Endothelial cell of umbilical vein (primary cell): ENCODE measurements around the gene CD2AP. TPM values are rescaled to one million over a fixed set of nuclear protein-coding genes. Genes with fewer than 3 reads are reported as not detected.

Source experiments
- BruUV-seq: library from RNA; stranded (reverse); fragments of 400-500 nt; replicated peaks from 2 replicates; lab custom pipeline; 2021; lab: Mats Ljungman, UMichigan
- CTCF ChIA-PET: fragments of 300-600, 350-600 bp; sonication (Branson Sonifier 250); formaldehyde crosslinking; loops from one replicate; lab custom pipeline; 2021; ENCODE audit warnings: antibody characterized with exemption, inconsistent platforms; lab: Charles Lee
- POLR2A ChIA-PET: fragments of 300-600, 350-600 bp; sonication (Branson Sonifier 250); formaldehyde crosslinking; loops from one replicate; lab custom pipeline; 2021; ENCODE audit warnings: antibody characterized with exemption, inconsistent platforms; lab: Charles Lee
- DNase-seq: peaks from one replicate; pipeline ENCODE4 v3.0.0-alpha.2; 2011; ENCODE audit warnings: low read depth, low spot score
- FAIRE-seq: peaks from 2 replicates; lab custom pipeline; 2011; peaks lifted over from hg19 to GRCh38; lab: Jason Lieb, UNC
- H2AFZ ChIP-seq: 2 replicates; pipeline ENCODE4 v1.6.0; 2012; ENCODE audit warnings: low read depth, low read length, control low read depth, inconsistent platforms
- H3K27ac ChIP-seq: 2 replicates; pipeline ENCODE4 v1.5.1; 2011; ENCODE audit warnings: low read depth, mild to moderate bottlenecking, control low read depth, low read length, moderate library complexity; ENCODE audit not compliant: insufficient read depth
- H3K27me3 ChIP-seq, 2 experiments: 2 replicates each; pipeline versions ENCODE4 v1.6.0 to v1.6.1; 2011; ENCODE audit warnings: low read length in 2 of 2, mixed read lengths in 1 of 2; ENCODE audit not compliant: control insufficient read depth in 2 of 2, insufficient read depth in 2 of 2
- H3K36me3 ChIP-seq, 2 experiments: 2 replicates in 1 of 2; 3 replicates in 1 of 2; pipeline ENCODE4 v1.5.1; 2011; ENCODE audit warnings: low read length in 2 of 2, mild to moderate bottlenecking in 1 of 2, moderate library complexity in 1 of 2; ENCODE audit not compliant: control insufficient read depth in 2 of 2, insufficient read depth in 2 of 2; ENCODE audit errors: extremely low read depth in 1 of 2
- H3K4me1 ChIP-seq: 3 replicates; pipeline ENCODE4 v1.5.1; 2011; ENCODE audit warnings: mild to moderate bottlenecking, low read length; ENCODE audit not compliant: control insufficient read depth, insufficient read depth; ENCODE audit errors: extremely low read depth
- H3K4me2 ChIP-seq: 2 replicates; pipeline ENCODE4 v1.6.1; 2011; ENCODE audit warnings: low read length, control low read depth, mixed read lengths; ENCODE audit not compliant: insufficient read depth
- H3K4me3 ChIP-seq, 3 experiments: fragments of 200-600 bp in 1 of 3; sonication (generic), shearing (Covaris generic) in 1 of 3; replicated peaks in 1 of 3; 2 replicates each; pipeline ENCODE4 v1.5.1; 2011 to 2016; ENCODE audit warnings: control low read depth in 3 of 3, low read length in 3 of 3, mild to moderate bottlenecking in 2 of 3, inconsistent platforms in 1 of 3, low read depth in 1 of 3, moderate library complexity in 1 of 3; ENCODE audit not compliant: insufficient read depth in 1 of 3
- H3K79me2 ChIP-seq: 2 replicates; pipeline ENCODE4 v1.6.0; 2012; ENCODE audit warnings: low read length, inconsistent platforms; ENCODE audit not compliant: control insufficient read depth, insufficient read depth
- H3K9ac ChIP-seq: replicated peaks from 2 replicates; pipeline ENCODE3; 2011; ENCODE audit warnings: low read length, control low read depth; ENCODE audit not compliant: insufficient read depth; ENCODE audit errors: extremely low read depth
- H3K9me1 ChIP-seq: replicated peaks from 3 replicates; pipeline ENCODE4 v1.6.0; 2011; ENCODE audit warnings: mild to moderate bottlenecking, low read length; ENCODE audit not compliant: control insufficient read depth, insufficient read depth; ENCODE audit errors: extremely low read depth
- H3K9me3 ChIP-seq: replicated peaks from 2 replicates; pipeline ENCODE4 v1.5.1; 2012; ENCODE audit warnings: low read length, inconsistent platforms; ENCODE audit not compliant: control insufficient read depth, insufficient read depth
- H4K20me1 ChIP-seq: replicated peaks from 2 replicates; pipeline ENCODE3; 2011; ENCODE audit warnings: mild to moderate bottlenecking, low read length; ENCODE audit not compliant: control insufficient read depth, insufficient read depth; ENCODE audit errors: extremely low read depth
- CTCF ChIP-seq, 2 donors: IDR thresholded peaks; 1 replicate in 1 of 2; 2 replicates in 1 of 2; pipeline ENCODE4 v1.5.1; 2011; ENCODE audit warnings: low read length in 2 of 2, mild to moderate bottlenecking in 2 of 2, moderate library complexity in 2 of 2, control low read depth in 1 of 2, inconsistent platforms in 1 of 2, low read depth in 1 of 2; ENCODE audit not compliant: insufficient read depth in 1 of 2; ENCODE audit errors: extremely low read depth in 1 of 2
- EZH2 ChIP-seq: IDR thresholded peaks from 2 replicates; pipeline ENCODE4 v1.6.1; 2012; ENCODE audit warnings: borderline replicate concordance, low read depth, mild to moderate bottlenecking, moderate library complexity, low read length, inconsistent platforms; ENCODE audit not compliant: severe bottlenecking
- FOS ChIP-seq: IDR thresholded peaks from 2 replicates; pipeline ENCODE4 v1.6.1; 2011; ENCODE audit warnings: mild to moderate bottlenecking, low read length, moderate library complexity, borderline replicate concordance; ENCODE audit not compliant: insufficient read depth
- GATA2 ChIP-seq: IDR thresholded peaks from 2 replicates; pipeline ENCODE4 v1.7.0; 2011; ENCODE audit warnings: low read depth, mild to moderate bottlenecking, moderate library complexity, mixed read lengths, low read length; ENCODE audit not compliant: insufficient read length, insufficient read depth
- JUN ChIP-seq: IDR thresholded peaks from 2 replicates; pipeline ENCODE4 v1.6.1; 2011; ENCODE audit warnings: borderline replicate concordance, low read depth; ENCODE audit not compliant: insufficient read length, insufficient read depth
- MAX ChIP-seq: IDR thresholded peaks from 2 replicates; pipeline ENCODE4 v1.6.1; 2011; ENCODE audit not compliant: insufficient read depth, insufficient read length
- MYC ChIP-seq: IDR thresholded peaks from one replicate; pipeline ENCODE4 v1.6.1; 2011; ENCODE audit warnings: mild to moderate bottlenecking, low read depth, low read length
- POLR2A ChIP-seq: IDR thresholded peaks from 2 replicates; pipeline ENCODE4 v1.6.1; 2012; ENCODE audit warnings: low read depth, mild to moderate bottlenecking, control low read depth, low read length
- POLR2AphosphoS5 ChIP-seq: IDR thresholded peaks from 2 replicates; pipeline ENCODE4 v1.6.1; 2012; ENCODE audit warnings: low read depth, mild to moderate bottlenecking, control low read depth, low read length, moderate library complexity; ENCODE audit not compliant: insufficient read depth
- dilution Hi-C: fragments of 300-500 bp; cut with MboI; formaldehyde crosslinking; loops from one replicate; pipeline ENCODE4 v1.15.0; 2019; ENCODE audit warnings: low sequenced_read_pairs; ENCODE audit not compliant: extremely low pct_ligation_motif_present
- intact Hi-C: fragments of 100-400 bp; cut with micrococcal nuclease; formaldehyde crosslinking; loops from one replicate; pipeline ENCODE4 v1.10.0; 2022
- polyA plus RNA-seq, 4 experiments: library from polyadenylated mRNA; depleted of rRNA in 3 of 4; stranded (reverse) in 3 of 4; unstranded in 1 of 4; fragments of >200 nt; gene quantifications; 2 replicates each; pipeline versions ENCODE4 v1.2.1 to v1.2.3, GENCODE V29; 2011 to 2012; ENCODE audit warnings: missing spikeins in 1 of 4
- total RNA-seq: library from RNA; stranded (reverse); gene quantifications from 2 replicates; pipeline ENCODE4 v1.2.3, GENCODE V29; 2021

CD2AP gene
- total and polyA plus RNA-seq, 2 donors (not counting 3 experiments of a cell fraction or from before 2014, with no cell fraction given), result 4.2 to 39.8 TPM

- no peaks in the 10 kb centered on the region for H3K9me3 ChIP-seq
- no peak overlapping the region for H3K4me2 ChIP-seq
- no peak overlapping the region for H3K4me3 ChIP-seq
- no peak for DNase-seq
- ChIA-PET POLR2A (no interaction called here), CTCF (no interaction called here)
- H3K9me1 ChIP-seq, result no peaks in the 10 kb centered on the region
- dilution Hi-C loops, result no loop called here
- TF ChIP-seq CTCF (IDR thresholded peaks at IDR 0.05; ENCODE audit: extremely low read depth in 1 of 2, insufficient read depth in 1 of 2, low read depth in 1 of 2, low read length in 2 of 2) (no peak), FOS (no peak), POLR2AphosphoS5 (no peak), MYC (no peak), MAX (no peak), EZH2 (no peak), GATA2 (no peak), POLR2A (no peak), JUN (no peak)
- no peak overlapping the region for H2AFZ ChIP-seq
- H3K36me3 ChIP-seq, result peaks cover 0 to 5% of the 10 kb centered on the region in 2 experiments
- no peak overlapping the region for H3K9ac ChIP-seq
- intact Hi-C loops, result no loop called here
- H3K4me1 ChIP-seq, result no peaks in the 10 kb centered on the region
- H3K27ac ChIP-seq, result no peak overlapping the region
- FAIRE-seq, result no peak
- peaks cover 2% of the 10 kb centered on the region for H4K20me1 ChIP-seq
- peaks cover 16% of the 10 kb centered on the region for H3K79me2 ChIP-seq
- no peaks in the 10 kb centered on the region for H3K27me3 ChIP-seq
- no TSS peak for BruUV-seq
Measured at GRCh38 chr6:47536816-47537401, 59.3 kb downstream of the CD2AP start.
